AG04450 (cell line): ENCODE measurements around the gene ZNF70. TPM values are rescaled to one million over a fixed set of nuclear protein-coding genes. Genes with fewer than 3 reads are reported as not detected.

Source experiments
- CTCF ChIA-PET: fragments of 300-600, 350-600 bp; formaldehyde crosslinking; extraction: SDS; loops from one replicate; lab custom pipeline; 2022; ENCODE audit warnings: antibody characterized with exemption, inconsistent platforms; lab: Charles Lee
- POLR2A ChIA-PET: fragments of 350-600 bp; formaldehyde crosslinking; extraction: SDS; loops from one replicate; lab custom pipeline; 2021; ENCODE audit warnings: antibody characterized with exemption, inconsistent platforms; lab: Yijun Ruan, JAX
- DNase-seq: peaks from one replicate; pipeline ENCODE4 v3.0.0-alpha.2; 2011; ENCODE audit warnings: low read depth, low spot score
- H3K27ac ChIP-seq: one replicate; pipeline ENCODE4 v1.5.1; 2012; ENCODE audit warnings: low read depth, low read length, control low read depth
- H3K27me3 ChIP-seq: one replicate; pipeline ENCODE4 v1.6.0; 2012; ENCODE audit warnings: low read length; ENCODE audit not compliant: control insufficient read depth, insufficient read depth
- H3K4me3 ChIP-seq: 2 replicates; pipeline ENCODE4 v1.5.1; 2011; ENCODE audit warnings: mild to moderate bottlenecking, low read depth, low read length, control low read depth
- H3K9me3 ChIP-seq: 2 replicates; pipeline ENCODE4 v1.5.1; 2012; ENCODE audit warnings: low read length; ENCODE audit not compliant: control insufficient read depth, insufficient read depth
- polyA plus RNA-seq: library from polyadenylated mRNA; depleted of rRNA; stranded (reverse); fragments of >200 nt; gene quantifications from 2 replicates; pipeline ENCODE4 v1.2.3, GENCODE V29; 2011
- TF ChIP-seq, protein P1 (sequence below): IDR thresholded peaks from 2 replicates; pipeline ENCODE4 v1.5.1; 2011; ENCODE audit warnings: low read depth, low read length, control low read depth, inconsistent platforms

The ZNF70 gene
- polyA plus RNA-seq, 1 experiment, result 1.6 TPM

DNA sequence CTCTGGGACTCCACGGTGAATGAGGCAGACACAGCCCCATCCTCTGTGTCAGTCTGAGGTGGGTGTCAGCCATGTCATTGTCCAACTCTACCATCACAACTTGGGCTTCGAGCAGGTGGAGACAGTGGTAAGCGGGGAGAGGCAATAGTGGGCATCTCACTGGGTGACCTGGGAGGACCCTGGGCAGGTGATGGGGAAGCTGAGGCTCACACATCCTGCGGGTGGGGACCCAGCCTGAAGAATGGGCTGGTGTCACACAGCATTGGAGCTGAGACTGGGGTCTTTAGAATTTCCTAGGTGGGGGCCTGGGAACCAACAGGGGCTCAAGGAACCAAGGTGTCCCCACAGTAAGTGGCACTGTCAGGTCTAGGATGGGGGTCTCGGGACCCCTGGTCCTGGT is 28.8 kb upstream of the ZNF70 start:
- ChIA-PET CTCF (no interaction called here), POLR2A (interaction anchor here (1.5 kb wide), 1 partner anchor 13 kb away, joined by 3 read pairs; no protein-coding TSS in a partner anchor)
- no peak overlapping the region for H3K27ac ChIP-seq
- H3K4me3 ChIP-seq, result no peak overlapping the region
- TF ChIP-seq, protein P1, sequence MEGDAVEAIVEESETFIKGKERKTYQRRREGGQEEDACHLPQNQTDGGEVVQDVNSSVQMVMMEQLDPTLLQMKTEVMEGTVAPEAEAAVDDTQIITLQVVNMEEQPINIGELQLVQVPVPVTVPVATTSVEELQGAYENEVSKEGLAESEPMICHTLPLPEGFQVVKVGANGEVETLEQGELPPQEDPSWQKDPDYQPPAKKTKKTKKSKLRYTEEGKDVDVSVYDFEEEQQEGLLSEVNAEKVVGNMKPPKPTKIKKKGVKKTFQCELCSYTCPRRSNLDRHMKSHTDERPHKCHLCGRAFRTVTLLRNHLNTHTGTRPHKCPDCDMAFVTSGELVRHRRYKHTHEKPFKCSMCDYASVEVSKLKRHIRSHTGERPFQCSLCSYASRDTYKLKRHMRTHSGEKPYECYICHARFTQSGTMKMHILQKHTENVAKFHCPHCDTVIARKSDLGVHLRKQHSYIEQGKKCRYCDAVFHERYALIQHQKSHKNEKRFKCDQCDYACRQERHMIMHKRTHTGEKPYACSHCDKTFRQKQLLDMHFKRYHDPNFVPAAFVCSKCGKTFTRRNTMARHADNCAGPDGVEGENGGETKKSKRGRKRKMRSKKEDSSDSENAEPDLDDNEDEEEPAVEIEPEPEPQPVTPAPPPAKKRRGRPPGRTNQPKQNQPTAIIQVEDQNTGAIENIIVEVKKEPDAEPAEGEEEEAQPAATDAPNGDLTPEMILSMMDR, result no peak
- H3K9me3 ChIP-seq, result no peaks in the 10 kb centered on the region
- H3K27me3 ChIP-seq, result no peaks in the 10 kb centered on the region
- DNase-seq, result no peak

DNA sequence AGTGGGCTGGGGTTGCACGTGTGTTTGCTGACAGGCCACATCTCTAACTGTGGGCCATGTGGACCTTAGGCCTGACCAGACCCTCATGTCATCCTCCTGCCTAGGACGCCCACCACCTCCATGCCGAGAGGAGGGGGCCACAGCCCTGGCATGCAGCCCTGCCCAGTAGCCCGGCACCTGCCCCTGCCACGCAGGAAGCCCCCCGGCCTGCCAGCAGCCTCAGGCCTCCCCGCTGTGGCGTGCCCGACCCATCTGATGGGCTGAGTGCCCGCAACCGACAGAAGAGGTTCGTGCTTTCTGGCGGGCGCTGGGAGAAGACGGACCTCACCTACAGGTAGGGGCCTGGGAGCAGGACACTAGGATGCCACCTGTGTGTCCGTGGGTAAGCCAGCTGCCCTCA is 28.2 kb upstream of the ZNF70 start:
- H3K27ac ChIP-seq, result no peak overlapping the region
- CTCF ChIA-PET, result no interaction called here
- DNase-seq, result no peak
- POLR2A ChIA-PET, result interaction anchor here (1.5 kb wide), 1 partner anchor 14 kb away, joined by 3 read pairs; no protein-coding TSS in a partner anchor
- TF ChIP-seq, protein P1, result no peak
- H3K27me3 ChIP-seq, result no peaks in the 10 kb centered on the region
- H3K9me3 ChIP-seq, result no peaks in the 10 kb centered on the region
- H3K4me3 ChIP-seq, result no peak overlapping the region

DNA sequence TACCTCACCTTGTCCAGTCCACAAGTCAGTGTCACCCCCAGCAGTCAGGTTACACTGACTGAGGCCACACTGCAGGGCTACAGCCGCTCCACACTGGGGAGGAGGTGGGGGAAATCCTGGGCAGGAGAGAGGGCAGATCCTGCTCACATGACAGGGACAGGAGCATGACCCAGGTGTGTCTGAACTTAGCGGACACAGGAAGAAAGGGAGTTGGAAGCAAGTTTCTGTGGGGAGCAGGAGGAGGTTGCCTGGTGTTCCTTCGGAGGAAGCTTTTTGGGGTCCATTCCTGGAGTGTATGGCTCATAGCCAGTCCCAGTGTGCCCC is 27.6 kb upstream of the ZNF70 start:
- POLR2A ChIA-PET, result interaction anchor here (1.5 kb wide), 1 partner anchor 14 kb away, joined by 3 read pairs; no protein-coding TSS in a partner anchor
- TF ChIP-seq, protein P1, result no peak
- DNase-seq, result no peak
- CTCF ChIA-PET, result interaction anchor here (1.1 kb wide), 1 partner anchor 10 kb away, joined by 3 read pairs; no protein-coding TSS in a partner anchor
- Histone ChIP-seq H3K4me3 (no peak overlapping the region), H3K9me3 (no peaks in the 10 kb centered on the region; the same call in 1 of the 2 replicates), H3K27ac (no peak overlapping the region), H3K27me3 (no peaks in the 10 kb centered on the region)

DNA sequence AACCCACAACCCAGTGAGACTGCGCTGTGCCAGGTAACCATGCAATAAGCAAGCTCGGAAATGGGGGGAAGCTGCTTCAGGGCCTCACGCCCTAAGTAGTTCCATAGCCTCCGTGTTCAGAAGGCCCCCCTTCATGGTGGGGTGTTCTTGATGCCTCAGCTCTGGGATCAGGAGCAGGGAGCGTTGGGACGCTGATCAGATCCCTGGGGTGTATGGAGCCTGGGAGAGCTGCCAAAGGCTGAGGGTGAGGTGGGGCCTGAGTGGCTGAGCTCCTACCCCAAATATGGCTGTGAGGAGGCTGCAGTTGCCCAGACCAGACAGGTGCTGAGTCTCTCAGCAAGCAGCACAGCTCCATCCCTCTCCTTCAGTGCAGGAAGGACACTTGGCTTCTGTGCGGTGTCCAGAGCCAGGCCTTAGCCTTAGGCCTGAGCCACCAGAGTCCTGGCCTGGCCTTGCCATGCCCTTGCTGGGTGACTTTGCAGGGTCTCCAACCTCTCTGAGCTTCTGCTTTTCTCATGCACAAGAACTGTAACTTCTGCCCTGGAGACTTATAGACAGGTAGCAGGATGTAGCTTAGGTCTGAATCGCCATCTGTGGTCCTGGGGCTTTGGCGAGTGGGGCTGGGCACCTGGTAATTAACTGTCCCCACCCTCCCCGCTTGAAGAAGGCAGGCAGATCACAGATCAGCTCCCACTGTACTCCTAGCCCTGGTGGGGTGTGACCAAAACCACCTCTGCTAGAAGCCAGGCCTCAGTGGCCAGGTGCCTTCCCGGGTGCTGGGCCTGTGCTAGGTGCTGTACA is 27.1 kb upstream of the ZNF70 start:
- Histone ChIP-seq H3K27me3 (no peaks in the 10 kb centered on the region), H3K27ac (no peak overlapping the region), H3K4me3 (no peak overlapping the region), H3K9me3 (no peaks in the 10 kb centered on the region; the same call in 1 of the 2 replicates)
- POLR2A ChIA-PET, result interaction anchor here (0.7 to 1.5 kb wide), 2 partner anchors 9 to 15 kb away, joined by 3 to 5 read pairs; partner anchors contain the start of gene SMARCB1
- TF ChIP-seq, protein P1, result no peak
- no peak for DNase-seq
- CTCF ChIA-PET, result interaction anchor here (1.1 to 1.5 kb wide), 2 partner anchors 9 to 10 kb away, joined by 3 read pairs; partner anchors contain the start of gene CHCHD10
